Measurements from ENCODE around the gene TANC1.
A peak's percentile ranks its signal among the peaks of the same experiment; 100 is the strongest.

The TANC1 gene

DNA sequence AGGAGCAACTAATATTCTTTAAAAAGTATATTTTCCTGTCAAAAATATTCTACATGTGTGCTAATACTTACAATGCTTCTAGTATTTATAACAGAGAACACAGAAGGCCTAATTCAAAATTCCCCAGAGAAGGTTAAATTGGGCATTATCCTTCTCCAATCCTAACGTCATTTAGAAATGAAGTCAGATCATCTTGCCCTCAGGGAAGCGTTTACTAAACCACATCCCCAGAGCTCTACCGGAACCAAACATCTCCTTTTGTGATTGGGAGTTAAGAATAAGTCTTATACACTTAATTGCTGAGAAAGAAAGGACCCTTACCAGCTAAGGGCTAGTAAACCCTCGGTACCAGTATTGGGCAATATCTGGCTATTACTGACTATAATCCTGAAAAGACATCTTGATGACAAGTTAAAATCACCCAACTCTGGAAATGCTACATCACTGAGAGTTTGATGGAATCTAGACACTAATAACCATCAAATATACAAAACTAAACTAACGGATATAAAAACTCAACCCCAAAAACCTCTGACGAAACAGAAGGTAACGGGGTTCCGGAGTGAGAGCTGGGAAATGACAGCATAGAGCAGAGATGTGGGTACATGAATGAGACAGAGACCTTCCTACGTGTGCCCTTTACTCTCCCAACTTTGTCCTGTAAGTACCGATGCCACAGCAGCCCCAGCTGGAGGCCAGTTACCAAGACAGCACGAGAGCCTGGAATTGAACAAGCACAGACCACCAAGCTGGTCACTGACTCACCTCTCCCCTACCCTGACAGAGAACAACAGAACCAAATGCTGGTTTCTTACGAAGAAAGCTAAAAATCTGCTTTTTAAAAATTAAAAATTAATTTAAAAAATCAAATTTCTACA is 283.1 kb downstream of the TANC1 start:
- no peak for ATAC-seq (ENCODE audit: insufficient read depth, low read depth)
- no peaks in the 10 kb centered on the region for H3K27me3 ChIP-seq (ENCODE audit: insufficient read depth, low read length, poor library complexity)

GRCh38 chr2:159252905-159253304 is 284.5 kb downstream of the TANC1 start:
- Histone ChIP-seq H3K9me3 (ENCODE audit: insufficient read depth, low read length, severe bottlenecking) (no peaks in the 10 kb centered on the region), H3K4me2 (ENCODE audit: insufficient read depth, low read length) (no peak overlapping the region), H3K4me1 (ENCODE audit: insufficient read depth, low read length) (peaks cover 38% of the 10 kb centered on the region), H3K27ac (ENCODE audit: low read length) (no peak overlapping the region), H3K36me3 (ENCODE audit: insufficient read depth, low read length) (peaks cover 52% of the 10 kb centered on the region), H2AFZ (ENCODE audit: low read depth, low read length) (no peak overlapping the region), H3K79me2 (ENCODE audit: insufficient read depth, low read length) (no peaks in the 10 kb centered on the region; the same call in 1 of the 2 replicates), H3K9ac (ENCODE audit: low read depth, low read length) (no peak overlapping the region), H4K20me1 (ENCODE audit: insufficient read depth, low read length) (no peaks in the 10 kb centered on the region), H3K4me3 (ENCODE audit: low read depth in 1 of 2, low read length in 2 of 2) (no peak overlapping the region), H3K27me3 (ENCODE audit: insufficient read depth, low read length, poor library complexity) (no peaks in the 10 kb centered on the region)
- ATAC-seq (ENCODE audit: insufficient read depth, low read depth) (no peak), DNase-seq (no peak)
- TF ChIP-seq CTCF (IDR thresholded peaks at IDR 0.05; ENCODE audit: borderline replicate concordance, extremely low read depth, low read length, poor library complexity, severe bottlenecking) (no peak), EZH2 (IDR thresholded peaks at IDR 0.05; ENCODE audit: borderline replicate concordance, low read depth, low read length, severe bottlenecking) (no peak)

More for the DNA sequence above, 283.1 kb downstream of the TANC1 start:
- Histone ChIP-seq H3K9ac (ENCODE audit: low read depth, low read length) (peak overlapping the region; percentile 55; the same call in 1 of the 2 replicates), H3K9me3 (ENCODE audit: insufficient read depth, low read length, severe bottlenecking) (peaks cover 2% of the 10 kb centered on the region), H3K36me3 (ENCODE audit: insufficient read depth, low read length) (peaks cover 47% of the 10 kb centered on the region), H3K4me3 (ENCODE audit: low read depth in 1 of 2, low read length in 2 of 2) (no peak overlapping the region), H3K4me1 (ENCODE audit: insufficient read depth, low read length) (peaks cover 38% of the 10 kb centered on the region), H2AFZ (ENCODE audit: low read depth, low read length) (no peak overlapping the region), H4K20me1 (ENCODE audit: insufficient read depth, low read length) (no peaks in the 10 kb centered on the region), H3K27ac (ENCODE audit: low read length) (peak overlapping the region; percentile 99), H3K79me2 (ENCODE audit: insufficient read depth, low read length) (no peaks in the 10 kb centered on the region; the same call in 1 of the 2 replicates), H3K4me2 (ENCODE audit: insufficient read depth, low read length) (0 out of 2 replicates have a peak overlapping the region, but pooled peaks have one; percentile 57)
- no peak for DNase-seq
- TF ChIP-seq CTCF (IDR thresholded peaks at IDR 0.05; ENCODE audit: borderline replicate concordance, extremely low read depth, low read length, poor library complexity, severe bottlenecking) (no peak), EZH2 (IDR thresholded peaks at IDR 0.05; ENCODE audit: borderline replicate concordance, low read depth, low read length, severe bottlenecking) (no peak)

- DNase-seq (no peak), ATAC-seq (ENCODE audit: insufficient read depth, low read depth) (no peak)
- H3K9ac ChIP-seq (ENCODE audit: low read depth, low read length), result no peak overlapping the region
- TF ChIP-seq EZH2 (IDR thresholded peaks at IDR 0.05; ENCODE audit: borderline replicate concordance, low read depth, low read length, severe bottlenecking), result no peak
- TF ChIP-seq CTCF (IDR thresholded peaks at IDR 0.05; ENCODE audit: borderline replicate concordance, extremely low read depth, low read length, poor library complexity, severe bottlenecking), result no peak
- H2AFZ ChIP-seq (ENCODE audit: low read depth, low read length), result no peak overlapping the region
- peaks cover 8% of the 10 kb centered on the region for H3K4me1 ChIP-seq (ENCODE audit: insufficient read depth, low read length)
- H3K36me3 ChIP-seq (ENCODE audit: insufficient read depth, low read length), result peaks cover 59% of the 10 kb centered on the region
- H3K4me2 ChIP-seq (ENCODE audit: insufficient read depth, low read length), result no peak overlapping the region
- no peaks in the 10 kb centered on the region for H3K9me3 ChIP-seq (ENCODE audit: insufficient read depth, low read length, severe bottlenecking)
- H4K20me1 ChIP-seq (ENCODE audit: insufficient read depth, low read length), result no peaks in the 10 kb centered on the region
- H3K27ac ChIP-seq (ENCODE audit: low read length), result 0 out of 2 replicates have a peak overlapping the region, but pooled peaks have one; percentile 25
- no peaks in the 10 kb centered on the region for H3K27me3 ChIP-seq (ENCODE audit: insufficient read depth, low read length, poor library complexity)
- peaks cover 14% of the 10 kb centered on the region for H3K79me2 ChIP-seq (ENCODE audit: insufficient read depth, low read length)
- no peak overlapping the region for H3K4me3 ChIP-seq (ENCODE audit: low read depth in 1 of 2, low read length in 2 of 2)
These were observed 287.7 kb downstream of the TANC1 start for GRCh38 chr2:159256159-159256558.

All from DND-41 (cell line).